ENCODE data around the gene PDHB. TPM values are rescaled to one million over a fixed set of nuclear protein-coding genes. Genes with fewer than 3 reads are reported as not detected.

PDHB gene
- total and polyA plus RNA-seq, 4 donors: 50.8 to 67.6 (median 63.1) TPM

GRCh38 chr3:58463181-58463941 lies 29.7 kb upstream of the PDHB start:
- no peak overlapping the region for H3K4me3 ChIP-seq
- TF ChIP-seq, protein P1, sequence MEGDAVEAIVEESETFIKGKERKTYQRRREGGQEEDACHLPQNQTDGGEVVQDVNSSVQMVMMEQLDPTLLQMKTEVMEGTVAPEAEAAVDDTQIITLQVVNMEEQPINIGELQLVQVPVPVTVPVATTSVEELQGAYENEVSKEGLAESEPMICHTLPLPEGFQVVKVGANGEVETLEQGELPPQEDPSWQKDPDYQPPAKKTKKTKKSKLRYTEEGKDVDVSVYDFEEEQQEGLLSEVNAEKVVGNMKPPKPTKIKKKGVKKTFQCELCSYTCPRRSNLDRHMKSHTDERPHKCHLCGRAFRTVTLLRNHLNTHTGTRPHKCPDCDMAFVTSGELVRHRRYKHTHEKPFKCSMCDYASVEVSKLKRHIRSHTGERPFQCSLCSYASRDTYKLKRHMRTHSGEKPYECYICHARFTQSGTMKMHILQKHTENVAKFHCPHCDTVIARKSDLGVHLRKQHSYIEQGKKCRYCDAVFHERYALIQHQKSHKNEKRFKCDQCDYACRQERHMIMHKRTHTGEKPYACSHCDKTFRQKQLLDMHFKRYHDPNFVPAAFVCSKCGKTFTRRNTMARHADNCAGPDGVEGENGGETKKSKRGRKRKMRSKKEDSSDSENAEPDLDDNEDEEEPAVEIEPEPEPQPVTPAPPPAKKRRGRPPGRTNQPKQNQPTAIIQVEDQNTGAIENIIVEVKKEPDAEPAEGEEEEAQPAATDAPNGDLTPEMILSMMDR (IDR thresholded peaks at IDR 0.05; ENCODE audit: control extremely low read depth, extremely low read depth): peak; percentile 55
- WGBS, 2 donors: 15 to 17% methylated on average over 18 of the region's 18 CpGs
- ATAC-seq (ENCODE audit: insufficient read depth, low FRiP score): peak; percentile 95
- H3K9ac ChIP-seq (ENCODE audit: insufficient read depth in 1 of 2, low read length in 2 of 2): no peak overlapping the region
- no peaks in the 10 kb centered on the region for H3K9me3 ChIP-seq (ENCODE audit: control insufficient read depth in 4 of 4, insufficient read depth in 3 of 4, low read length in 3 of 4)
- no peaks in the 10 kb centered on the region for H3K27me3 ChIP-seq (ENCODE audit: control insufficient read depth in 3 of 3, insufficient read depth in 3 of 3, low read length in 2 of 3)
- H3K4me1 ChIP-seq (ENCODE audit: control insufficient read depth in 5 of 5, insufficient read depth in 5 of 5, low read length in 5 of 5): peaks cover 0 to 11% (median 0%) of the 10 kb centered on the region in 5 donors
- peak; percentile 49 to 66 (median 57) for DNase-seq
- no peak overlapping the region for H3K27ac ChIP-seq (ENCODE audit: low read depth in 1 of 2, low read length in 1 of 2)
- H3K36me3 ChIP-seq (ENCODE audit: control insufficient read depth in 4 of 4, insufficient read depth in 4 of 4, low read length in 4 of 4): no peaks in the 10 kb centered on the region

DNA sequence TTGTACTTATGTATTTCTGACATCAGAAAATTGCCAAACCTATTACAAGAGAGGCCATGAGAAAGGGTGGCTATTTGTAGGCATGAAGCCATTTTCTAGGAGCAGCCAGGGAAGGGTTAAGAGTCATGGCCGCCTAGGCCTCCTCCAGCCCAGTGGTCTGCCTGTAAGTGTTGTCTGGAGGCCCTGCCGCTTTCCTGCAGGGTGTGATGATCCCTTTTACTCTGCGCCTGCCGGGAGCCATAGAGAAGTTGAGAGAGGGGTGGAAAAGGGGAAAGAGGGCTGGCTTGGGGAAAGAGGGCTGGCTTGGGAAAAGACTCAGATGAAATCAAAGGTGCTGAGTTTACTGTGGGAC lies 29.2 kb upstream of the PDHB start:
- Histone ChIP-seq H3K9me3 (ENCODE audit: control insufficient read depth in 4 of 4, insufficient read depth in 3 of 4, low read length in 3 of 4) (no peaks in the 10 kb centered on the region), H3K27me3 (ENCODE audit: control insufficient read depth in 3 of 3, insufficient read depth in 3 of 3, low read length in 2 of 3) (no peaks in the 10 kb centered on the region), H3K36me3 (ENCODE audit: control insufficient read depth in 4 of 4, insufficient read depth in 4 of 4, low read length in 4 of 4) (no peaks in the 10 kb centered on the region), H3K4me3 (no peak overlapping the region), H3K4me1 (ENCODE audit: control insufficient read depth in 5 of 5, insufficient read depth in 5 of 5, low read length in 5 of 5) (peaks cover 0 to 11% (median 0%) of the 10 kb centered on the region in 5 donors), H3K9ac (ENCODE audit: insufficient read depth in 1 of 2, low read length in 2 of 2) (no peak overlapping the region), H3K27ac (ENCODE audit: low read depth in 1 of 2, low read length in 1 of 2) (no peak overlapping the region)
- TF ChIP-seq, protein P1 (IDR thresholded peaks at IDR 0.05; ENCODE audit: control extremely low read depth, extremely low read depth): no peak
- 69 to 79% methylated on average over 4 of the region's 4 CpGs for WGBS, 2 donors
- DNase-seq: no peak
- no peak for ATAC-seq (ENCODE audit: insufficient read depth, low FRiP score)

DNA sequence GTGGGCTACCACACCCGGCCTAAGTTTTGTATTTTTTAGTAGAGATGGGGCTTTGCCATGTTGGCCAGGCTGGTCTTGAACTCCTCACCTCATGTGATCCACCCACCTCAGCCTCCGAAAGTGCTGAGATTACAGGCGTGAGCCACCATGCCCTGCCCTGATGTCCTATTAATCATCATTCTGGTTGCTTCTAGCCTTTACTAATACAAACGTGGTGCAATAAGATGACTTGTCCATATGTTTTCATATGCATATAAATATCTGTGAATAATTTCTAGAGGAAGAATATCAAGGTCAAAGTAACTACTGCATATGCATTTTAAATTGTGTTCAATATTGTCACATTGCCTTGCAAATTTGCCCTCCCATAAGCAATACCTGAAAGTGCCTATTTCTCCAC lies 25.5 kb upstream of the PDHB start:
- Histone ChIP-seq H3K27ac (ENCODE audit: low read depth in 1 of 2, low read length in 1 of 2) (no peak overlapping the region), H3K36me3 (ENCODE audit: control insufficient read depth in 4 of 4, insufficient read depth in 4 of 4, low read length in 4 of 4) (no peaks in the 10 kb centered on the region), H3K9ac (ENCODE audit: insufficient read depth in 1 of 2, low read length in 2 of 2) (no peak overlapping the region), H3K4me1 (ENCODE audit: control insufficient read depth in 5 of 5, insufficient read depth in 5 of 5, low read length in 5 of 5) (peaks cover 0 to 11% (median 0%) of the 10 kb centered on the region in 5 donors), H3K27me3 (ENCODE audit: control insufficient read depth in 3 of 3, insufficient read depth in 3 of 3, low read length in 2 of 3) (no peaks in the 10 kb centered on the region), H3K9me3 (ENCODE audit: control insufficient read depth in 4 of 4, insufficient read depth in 3 of 4, low read length in 3 of 4) (peaks cover 0 to 3% (median 0%) of the 10 kb centered on the region in 4 donors), H3K4me3 (no peak overlapping the region)
- TF ChIP-seq, protein P1 (IDR thresholded peaks at IDR 0.05; ENCODE audit: control extremely low read depth, extremely low read depth): no peak
- WGBS, 2 donors: 84 to 90% methylated on average over 4 of the region's 4 CpGs
- DNase-seq (no peak), ATAC-seq (ENCODE audit: insufficient read depth, low FRiP score) (no peak)

Data from lung (tissue), 12 donors.